IPS-18c (cell line): Measurements from ENCODE around the gene RAB31.

ENCODE experiments used
- H3K4me3 ChIP-seq: 2 replicates; pipeline ENCODE4 v1.7.0; 2013; ENCODE audit warnings: low read depth, mild to moderate bottlenecking, low read length, moderate library complexity; ENCODE audit not compliant: insufficient read depth
- H3K9me3 ChIP-seq: one replicate; pipeline ENCODE4 v1.6.1; 2013; ENCODE audit warnings: mild to moderate bottlenecking, low read length, moderate library complexity; ENCODE audit not compliant: control insufficient read depth, insufficient read depth

Gene RAB31

DNA sequence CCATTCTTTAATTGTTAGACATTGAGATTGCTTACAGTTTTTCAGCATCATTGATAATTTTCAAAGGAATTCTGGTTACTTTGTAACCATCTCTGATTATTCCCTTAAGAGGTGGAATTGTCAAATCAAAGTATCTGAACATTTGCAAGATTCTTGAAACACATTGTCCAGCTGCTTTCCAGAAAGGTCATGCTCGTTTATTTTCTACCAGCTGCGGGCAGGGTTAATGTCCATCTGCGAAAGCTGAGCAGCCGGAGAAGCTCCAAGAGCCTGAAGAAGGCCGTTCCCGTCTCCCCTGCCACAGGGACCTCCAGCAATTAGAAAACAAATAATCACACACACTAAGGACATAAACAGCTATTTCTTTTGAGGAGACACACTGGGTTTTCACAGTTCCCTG is 101.6 kb downstream of the RAB31 start:
- no peak overlapping the region for H3K4me3 ChIP-seq
- H3K9me3 ChIP-seq: no peaks in the 10 kb centered on the region

DNA sequence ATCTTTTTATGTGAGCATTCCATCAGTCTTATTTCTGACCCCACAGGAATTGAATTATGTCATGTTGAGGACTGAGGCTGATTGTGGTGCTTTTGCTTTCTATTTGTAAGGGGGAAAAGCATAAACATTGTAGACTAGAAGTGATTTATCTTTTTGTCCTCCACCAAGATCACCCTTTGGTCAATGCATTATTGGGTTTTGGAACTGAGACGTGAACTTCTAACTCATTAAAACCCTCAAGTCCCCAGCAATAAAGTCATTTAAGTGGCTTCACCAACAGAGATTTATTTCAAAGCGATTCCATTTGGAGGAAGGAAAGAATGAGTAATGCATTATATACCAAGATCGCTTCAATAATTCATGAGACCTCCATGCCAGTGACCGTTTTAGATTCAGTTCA is 102.2 kb downstream of the RAB31 start:
- no peaks in the 10 kb centered on the region for H3K9me3 ChIP-seq
- H3K4me3 ChIP-seq: no peak overlapping the region

DNA sequence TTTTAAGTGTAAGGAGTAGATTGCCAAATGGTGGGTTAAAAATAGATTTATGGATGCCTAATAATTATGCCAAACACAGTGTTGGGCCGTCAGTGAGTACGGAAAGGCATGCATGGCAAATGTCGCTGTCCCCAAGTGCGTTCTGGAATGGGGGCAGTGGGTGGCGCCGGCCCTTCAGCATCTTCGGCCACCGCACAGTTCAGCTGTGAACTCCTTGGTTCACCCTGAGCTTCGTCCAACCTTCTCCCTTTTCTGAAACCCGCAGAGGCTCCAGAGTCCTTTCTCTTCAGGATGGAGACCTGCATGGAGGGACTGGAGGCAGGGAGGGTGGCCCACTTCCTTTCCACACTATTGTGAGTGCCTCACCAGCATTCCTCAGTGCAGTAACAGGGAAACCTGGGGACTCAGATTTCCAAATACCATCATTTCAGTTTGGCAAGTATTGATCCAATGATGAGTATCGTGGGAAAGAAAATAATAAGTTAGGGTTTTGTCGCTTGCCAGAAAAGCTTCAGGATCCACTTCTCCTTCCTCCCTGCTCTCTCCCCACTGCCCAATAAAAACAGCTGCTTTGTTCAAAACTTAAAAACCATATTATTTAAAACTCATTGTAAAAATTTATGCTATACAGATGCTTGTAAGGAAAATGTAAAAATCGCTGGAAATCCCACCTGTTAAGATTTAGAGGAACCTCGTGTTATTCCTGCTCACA is 103.0 kb downstream of the RAB31 start:
- Histone ChIP-seq H3K9me3 (no peaks in the 10 kb centered on the region), H3K4me3 (no peak overlapping the region)

DNA sequence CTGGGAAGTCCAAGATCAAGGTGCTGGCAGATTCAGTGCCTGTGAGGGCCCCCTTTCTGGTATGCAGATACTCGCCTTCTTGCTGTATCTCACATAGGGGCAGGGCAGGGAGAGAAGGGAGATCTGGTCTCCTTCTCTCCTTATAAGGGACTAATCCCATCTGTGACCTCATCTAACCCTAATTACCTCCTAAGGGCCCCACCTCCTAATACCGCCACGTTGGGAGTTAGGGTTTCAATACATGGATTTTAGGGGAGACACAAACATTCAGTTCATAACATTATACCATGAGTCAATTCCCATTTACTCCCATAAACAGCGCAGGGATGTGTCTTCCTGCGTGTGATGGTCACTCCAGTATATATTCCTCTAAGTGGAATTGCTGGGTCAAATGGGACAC is 103.9 kb downstream of the RAB31 start:
- Histone ChIP-seq H3K4me3 (no peak overlapping the region), H3K9me3 (no peaks in the 10 kb centered on the region)

DNA sequence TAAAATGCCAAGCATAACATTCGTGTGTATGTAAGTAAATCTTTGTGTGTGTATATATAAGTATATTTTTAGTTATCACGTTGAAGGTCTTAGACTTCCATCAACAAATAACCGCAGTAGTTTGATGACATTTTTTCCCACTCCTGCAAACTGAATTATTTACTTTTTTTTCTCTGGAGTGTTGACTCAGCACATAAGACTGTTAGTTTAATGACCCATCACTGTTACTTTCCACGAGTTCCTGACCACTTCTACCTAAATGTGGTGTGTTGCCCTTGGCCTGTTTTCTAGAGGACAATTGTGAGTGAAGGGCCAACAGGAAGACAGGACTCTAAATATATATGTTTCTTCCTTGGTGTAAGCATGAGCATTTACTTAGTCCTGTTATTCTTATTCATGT is 106.3 kb downstream of the RAB31 start:
- no peak overlapping the region for H3K4me3 ChIP-seq

DNA sequence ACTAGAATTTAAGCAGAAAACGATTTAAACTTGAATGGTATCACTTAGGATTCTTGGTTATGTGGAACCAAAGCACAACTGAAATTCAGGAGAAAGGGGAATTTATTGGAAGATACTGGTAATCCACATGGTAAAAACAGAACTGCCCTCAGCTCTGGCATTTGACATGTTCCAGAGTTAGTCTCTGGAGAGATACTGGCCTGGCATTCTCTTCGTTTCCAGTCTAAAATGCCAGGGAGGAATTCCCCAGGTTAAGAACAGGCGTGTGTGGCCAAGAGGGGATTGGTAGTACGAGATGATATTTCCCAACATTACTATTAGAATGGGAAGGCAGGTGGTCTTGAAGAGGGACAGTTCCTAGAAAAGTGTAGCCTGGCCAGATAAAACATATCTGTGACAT is 109.2 kb downstream of the RAB31 start:
- Histone ChIP-seq H3K9me3 (no peaks in the 10 kb centered on the region), H3K4me3 (no peak overlapping the region)

More for the DNA sequence above, 106.3 kb downstream of the RAB31 start:
- no peaks in the 10 kb centered on the region for H3K9me3 ChIP-seq

DNA sequence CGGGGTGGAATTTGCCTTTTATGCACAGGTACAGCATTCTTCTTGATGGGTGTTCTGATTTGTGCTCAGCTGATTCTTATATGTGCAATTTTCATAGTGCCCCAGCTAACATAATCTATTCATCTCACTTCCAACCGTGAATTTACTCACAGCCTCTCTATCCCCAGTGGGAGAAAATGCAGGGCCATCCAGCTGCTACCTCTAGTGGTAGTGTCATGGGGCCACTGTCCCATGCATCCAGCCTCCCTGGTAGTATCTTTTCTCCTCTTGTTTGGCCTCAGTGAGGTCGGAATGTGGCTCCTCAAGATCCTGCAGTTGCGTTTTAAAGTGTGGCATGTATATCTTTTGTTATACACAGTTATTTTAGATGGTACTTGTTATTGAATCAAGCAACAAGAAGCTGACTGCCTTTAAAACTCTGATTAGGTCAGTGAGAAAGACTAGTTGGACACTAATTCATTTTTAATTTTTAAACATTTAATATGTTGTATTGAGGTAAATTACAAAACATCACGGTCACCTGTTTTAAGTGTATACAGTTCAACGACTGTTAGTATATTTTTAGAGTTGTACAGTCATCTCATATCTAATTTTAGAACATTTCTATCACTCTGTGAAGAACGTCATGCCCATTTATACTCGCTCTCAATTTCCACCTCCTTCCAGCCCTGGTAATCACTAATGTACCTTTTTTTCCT is 109.8 kb downstream of the RAB31 start:
- Histone ChIP-seq H3K9me3 (no peaks in the 10 kb centered on the region), H3K4me3 (no peak overlapping the region)

DNA sequence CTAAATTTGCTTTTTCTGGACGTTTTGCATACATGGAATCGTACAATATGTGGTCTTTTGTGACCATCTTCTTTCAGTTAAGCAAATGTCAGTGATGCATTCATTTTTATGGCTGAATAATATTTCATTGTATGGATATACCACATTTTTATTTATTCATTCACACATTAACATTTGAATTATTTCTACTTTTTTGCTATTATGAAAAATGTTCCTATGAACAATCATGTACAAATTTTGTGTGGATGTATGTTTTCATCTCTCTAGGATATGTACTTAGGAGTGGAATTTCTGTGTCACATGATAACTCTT is 110.3 kb downstream of the RAB31 start:
- Histone ChIP-seq H3K9me3 (no peaks in the 10 kb centered on the region), H3K4me3 (no peak overlapping the region)

DNA sequence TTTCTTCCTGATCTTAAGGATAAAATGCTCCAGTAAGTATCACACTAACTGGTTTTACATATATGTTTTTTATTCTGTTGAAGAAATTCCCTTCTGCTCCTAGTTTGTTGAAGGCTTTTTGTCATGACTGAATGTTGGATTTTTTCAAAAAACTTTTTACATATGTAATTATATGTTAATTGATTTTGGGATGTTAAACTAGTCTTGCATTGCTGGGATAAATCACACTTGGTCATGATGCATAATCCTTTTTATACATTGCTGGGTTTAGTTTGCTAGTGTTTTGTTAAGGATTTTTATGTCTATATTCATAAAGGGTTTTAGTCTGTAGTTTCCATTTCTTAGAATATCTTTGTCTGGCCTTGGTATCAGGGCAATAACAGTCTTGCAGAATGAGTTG is 112.0 kb downstream of the RAB31 start:
- H3K4me3 ChIP-seq: no peak overlapping the region
- H3K9me3 ChIP-seq: no peaks in the 10 kb centered on the region

DNA sequence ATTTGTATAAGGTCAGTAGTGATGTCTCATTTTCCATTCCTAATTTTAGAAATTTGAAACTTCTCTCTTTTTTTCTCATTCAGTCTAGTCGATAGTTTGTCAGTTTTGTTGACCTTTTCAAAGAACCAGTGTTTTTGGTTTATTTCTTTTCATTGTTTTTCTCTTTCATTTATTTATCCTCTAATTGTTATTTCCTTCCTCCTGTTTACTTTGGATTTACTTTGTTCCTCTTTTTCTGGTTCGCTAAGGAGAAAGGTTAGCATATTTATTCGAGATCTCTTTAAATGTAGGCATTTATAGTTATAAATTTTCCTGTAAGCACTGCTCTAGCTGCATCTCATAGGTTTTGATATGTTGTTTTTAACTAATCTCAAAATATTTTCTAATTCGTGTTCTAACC is 112.6 kb downstream of the RAB31 start:
- Histone ChIP-seq H3K4me3 (no peak overlapping the region), H3K9me3 (no peaks in the 10 kb centered on the region)

DNA sequence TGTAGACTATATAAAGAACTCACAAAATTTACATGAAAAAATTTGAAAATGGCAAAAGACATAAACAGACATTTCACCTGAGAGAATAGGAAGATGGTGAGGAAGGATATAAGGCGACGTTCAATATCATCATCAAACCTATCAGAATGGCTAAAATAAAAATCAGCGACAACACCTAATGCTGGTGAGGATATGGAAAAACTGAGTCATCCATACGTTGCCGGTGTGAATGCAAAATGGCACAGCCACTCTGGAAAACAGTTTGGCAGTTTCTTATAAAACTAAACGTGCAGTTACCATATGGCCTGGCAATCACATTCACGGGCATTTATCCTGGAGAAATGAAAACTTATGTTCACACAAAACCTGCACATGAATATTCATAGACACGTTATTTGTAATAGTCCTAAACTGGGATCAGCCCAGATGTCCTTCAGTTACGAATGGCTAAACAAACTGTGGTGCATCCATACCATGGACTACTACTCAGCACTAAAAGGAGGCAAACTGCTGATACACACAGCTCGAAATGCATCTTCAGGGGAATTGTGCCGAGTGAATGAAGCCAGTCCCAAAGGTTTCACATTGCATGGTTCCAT is 114.6 kb downstream of the RAB31 start:
- no peaks in the 10 kb centered on the region for H3K9me3 ChIP-seq
- no peak overlapping the region for H3K4me3 ChIP-seq

DNA sequence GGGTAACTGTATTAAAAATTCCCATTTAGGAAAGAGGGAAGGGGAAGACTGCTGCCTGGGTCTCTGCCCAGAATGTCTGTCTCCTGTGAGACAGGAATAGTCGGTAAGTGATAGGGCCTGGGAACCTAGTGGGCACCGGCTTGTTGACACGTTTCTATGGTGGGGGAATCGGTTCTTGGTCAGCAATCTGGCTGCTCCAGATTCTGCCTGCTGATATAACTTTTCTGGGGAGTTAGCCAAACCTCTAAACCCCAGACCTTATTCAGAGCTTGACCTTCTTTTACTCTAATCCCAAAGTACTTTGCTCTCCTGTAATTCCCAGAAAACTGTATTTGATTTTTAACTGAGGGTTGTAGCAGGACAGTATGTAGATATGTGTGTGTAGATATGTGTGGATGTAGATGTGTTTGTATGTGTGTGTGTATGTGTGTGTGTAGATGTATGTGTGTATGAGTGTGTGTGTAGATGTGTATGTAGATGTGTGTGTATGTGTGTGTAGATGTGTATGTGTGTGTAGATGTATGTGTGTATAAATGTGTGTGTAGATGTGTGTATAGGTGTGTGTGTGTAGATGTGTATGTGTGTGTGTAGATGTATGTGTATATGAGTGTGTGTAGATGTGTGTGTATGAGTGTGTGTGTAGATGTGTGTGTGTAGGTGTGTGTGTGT is 115.8 kb downstream of the RAB31 start:
- no peaks in the 10 kb centered on the region for H3K9me3 ChIP-seq

DNA sequence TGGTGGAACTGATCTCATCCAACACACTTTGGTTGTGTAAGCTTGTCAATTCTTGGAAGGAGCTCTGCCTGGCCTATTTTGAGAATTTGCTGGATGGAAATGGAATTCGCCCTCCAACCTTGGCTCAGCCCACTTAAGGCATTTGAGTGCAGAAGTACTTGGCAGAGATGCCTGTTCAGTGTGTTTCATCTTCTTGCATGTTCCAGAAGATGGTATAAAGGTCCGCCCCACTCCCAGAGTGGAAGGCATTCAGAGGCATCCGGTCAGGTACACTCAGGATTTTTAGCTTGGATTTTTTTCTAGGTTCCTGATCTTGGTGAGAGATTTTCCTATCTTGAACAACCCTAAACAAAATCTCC is 116.4 kb downstream of the RAB31 start:
- H3K9me3 ChIP-seq: no peaks in the 10 kb centered on the region
- H3K4me3 ChIP-seq: no peak overlapping the region

More for the DNA sequence above, 115.8 kb downstream of the RAB31 start:
- H3K4me3 ChIP-seq: no peak overlapping the region

DNA sequence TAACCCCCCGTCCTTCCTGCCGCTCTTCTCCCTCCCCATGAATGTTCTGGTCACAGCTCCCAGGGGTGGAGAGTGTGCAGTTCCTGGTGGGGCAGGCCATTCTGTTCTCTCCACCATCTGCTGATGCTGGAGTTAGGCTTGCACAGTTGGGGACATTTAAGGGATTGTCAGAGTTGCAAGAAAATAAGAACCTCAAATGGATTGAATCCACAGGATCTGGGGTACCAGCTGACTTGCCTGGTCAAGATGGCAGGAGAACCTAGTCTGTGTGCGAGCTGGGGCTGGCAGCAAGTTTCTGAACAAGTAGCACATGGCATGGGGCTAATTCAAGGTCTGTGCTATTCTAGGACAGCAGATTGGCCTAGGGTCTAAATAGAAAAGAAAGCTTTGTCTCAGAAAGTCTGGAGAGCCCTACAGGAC is 116.9 kb downstream of the RAB31 start:
- H3K4me3 ChIP-seq: no peak overlapping the region
- no peaks in the 10 kb centered on the region for H3K9me3 ChIP-seq

DNA sequence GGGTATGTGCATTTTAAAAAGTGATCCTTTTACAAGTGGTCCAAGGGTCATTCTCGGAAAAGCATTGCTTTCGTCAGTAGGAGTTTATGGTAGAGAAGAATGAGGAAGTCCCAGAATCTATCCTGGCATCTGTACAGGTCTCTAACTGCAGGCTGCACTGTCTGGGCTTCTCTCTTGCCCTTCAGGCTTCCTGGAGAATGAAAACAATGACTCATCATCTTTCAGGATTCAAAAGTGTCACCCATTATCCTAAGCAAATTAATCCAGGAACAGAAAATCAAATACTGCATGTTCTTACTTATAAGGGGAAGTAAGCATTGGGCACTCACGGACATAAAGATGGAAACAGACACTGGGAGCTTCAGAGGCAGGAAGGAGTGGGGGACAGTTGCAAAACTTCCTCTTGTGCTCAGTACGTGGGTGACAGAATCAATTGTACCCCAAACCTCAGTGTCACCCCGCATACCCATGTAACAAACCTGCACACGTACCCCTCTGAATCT is 117.5 kb downstream of the RAB31 start:
- Histone ChIP-seq H3K4me3 (no peak overlapping the region), H3K9me3 (no peaks in the 10 kb centered on the region)

DNA sequence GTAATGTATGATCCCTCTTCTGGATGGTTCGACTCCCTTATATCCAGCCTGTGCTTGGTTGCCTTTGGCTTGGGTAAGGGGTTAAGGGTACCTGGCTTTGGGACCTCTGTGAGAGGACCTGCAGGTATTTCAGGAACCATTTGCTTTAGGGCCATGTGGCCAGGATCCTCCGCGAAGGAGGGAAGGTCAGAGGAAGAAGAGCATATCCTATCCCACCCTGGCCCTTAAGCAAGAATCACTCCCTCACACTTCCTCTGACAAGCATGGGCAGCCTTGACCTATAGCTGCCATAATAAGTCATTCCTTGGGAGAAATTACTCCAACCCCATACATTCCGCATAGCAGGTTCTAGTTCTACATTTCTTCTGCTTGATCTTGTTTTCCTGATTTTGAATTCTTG is 118.6 kb downstream of the RAB31 start:
- no peaks in the 10 kb centered on the region for H3K9me3 ChIP-seq

DNA sequence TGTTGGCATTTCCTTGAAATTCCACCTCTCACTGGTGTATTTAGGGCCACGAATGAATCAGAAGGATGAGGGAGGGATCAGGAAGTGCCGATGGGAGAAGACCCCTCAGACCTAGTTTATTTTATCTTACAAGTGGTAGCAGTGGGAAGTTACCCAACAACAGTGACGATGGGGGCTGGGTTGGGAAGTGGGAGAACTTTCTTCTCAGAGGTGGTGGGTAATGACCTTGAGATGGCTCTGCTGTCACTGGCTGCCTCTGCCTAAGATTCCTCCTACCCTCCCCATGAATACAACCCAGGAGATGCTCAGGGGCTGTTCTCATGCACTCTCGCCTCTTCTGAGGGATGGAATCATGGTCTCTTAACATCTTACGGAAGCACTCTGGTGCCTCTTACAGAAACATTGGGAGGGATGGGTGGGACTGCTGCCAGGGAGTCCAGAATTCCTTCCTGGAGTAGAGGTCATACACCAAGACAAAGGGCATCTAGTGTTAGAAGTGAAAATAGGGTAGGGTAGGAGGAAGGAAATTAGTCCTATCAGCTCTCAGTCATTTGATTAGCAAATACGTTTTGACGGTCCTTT is 119.2 kb downstream of the RAB31 start:
- no peak overlapping the region for H3K4me3 ChIP-seq
- H3K9me3 ChIP-seq: no peaks in the 10 kb centered on the region

More for the DNA sequence above, 118.6 kb downstream of the RAB31 start:
- no peak overlapping the region for H3K4me3 ChIP-seq
